Astrocyte (in vitro differentiated cells and primary cell): ENCODE results near the gene GALNT2. TPM values are rescaled to one million over a fixed set of nuclear protein-coding genes. Genes with fewer than 3 reads are reported as not detected.

Experiments used
- DNase-seq: peaks from one replicate; pipeline ENCODE4 v3.0.0-alpha.2; 2010; ENCODE audit warnings: low read depth
- FAIRE-seq: peaks from 2 replicates; lab custom pipeline; 2011; peaks lifted over from hg19 to GRCh38; lab: Jason Lieb, UNC
- H2AFZ ChIP-seq: 2 replicates; pipeline ENCODE4 v1.6.0; 2012; ENCODE audit warnings: low read depth, low read length, inconsistent platforms
- H3K27ac ChIP-seq: 2 replicates; pipeline ENCODE4 v1.5.1; 2011; ENCODE audit warnings: low read depth, low read length, inconsistent platforms
- H3K27me3 ChIP-seq: 2 replicates; pipeline ENCODE4 v1.6.0; 2011; ENCODE audit warnings: low read length, inconsistent platforms; ENCODE audit not compliant: insufficient read depth
- H3K36me3 ChIP-seq: 2 replicates; pipeline ENCODE4 v1.5.1; 2011; ENCODE audit warnings: low read length, inconsistent platforms; ENCODE audit not compliant: insufficient read depth
- H3K4me1 ChIP-seq: 2 replicates; pipeline ENCODE4 v1.5.1; 2011; ENCODE audit warnings: low read length, inconsistent platforms; ENCODE audit not compliant: insufficient read depth
- H3K4me2 ChIP-seq: 2 replicates; pipeline ENCODE4 v1.6.0; 2012; ENCODE audit warnings: low read length, inconsistent platforms
- H3K4me3 ChIP-seq: 2 replicates; pipeline ENCODE4 v1.5.1; 2011; ENCODE audit warnings: low read depth, mild to moderate bottlenecking, low read length, inconsistent platforms; ENCODE audit not compliant: insufficient read depth
- H3K79me2 ChIP-seq: 2 replicates; pipeline ENCODE4 v1.6.0; 2012; ENCODE audit warnings: mild to moderate bottlenecking, low read length, inconsistent platforms; ENCODE audit not compliant: insufficient read depth
- H3K9ac ChIP-seq: 2 replicates; pipeline ENCODE4 v1.6.0; 2012; ENCODE audit warnings: mild to moderate bottlenecking, low read length, inconsistent platforms
- H3K9me3 ChIP-seq: 2 replicates; pipeline ENCODE4 v1.5.1; 2012; ENCODE audit warnings: low read depth, mild to moderate bottlenecking, low read length, inconsistent platforms; ENCODE audit not compliant: insufficient read depth
- H4K20me1 ChIP-seq: 2 replicates; pipeline ENCODE4 v1.6.0; 2012; ENCODE audit warnings: low read length, inconsistent platforms; ENCODE audit not compliant: insufficient read depth
- H3K27ac Mint-ChIP-seq: one replicate; pipeline ENCODE4 v1.8.0; 2021; ENCODE audit warnings: mild to moderate bottlenecking, mixed read lengths; ENCODE audit not compliant: unreplicated experiment
- H3K27me3 Mint-ChIP-seq: one replicate; pipeline ENCODE4 v1.8.0; 2021; ENCODE audit warnings: low read depth, mixed read lengths; ENCODE audit not compliant: unreplicated experiment
- H3K36me3 Mint-ChIP-seq: one replicate; pipeline ENCODE4 v1.8.0; 2021; ENCODE audit warnings: low read depth, mixed read lengths; ENCODE audit not compliant: unreplicated experiment
- H3K4me1 Mint-ChIP-seq: one replicate; pipeline ENCODE4 v1.8.0; 2021; ENCODE audit warnings: low read depth, mixed read lengths; ENCODE audit not compliant: unreplicated experiment
- H3K4me3 Mint-ChIP-seq: one replicate; pipeline ENCODE4 v1.8.0; 2021; ENCODE audit warnings: mild to moderate bottlenecking, moderate library complexity, mixed read lengths; ENCODE audit not compliant: unreplicated experiment
- H3K9me3 Mint-ChIP-seq: one replicate; pipeline ENCODE4 v1.8.0; 2021; ENCODE audit warnings: mild to moderate bottlenecking, mixed read lengths; ENCODE audit not compliant: unreplicated experiment
- CTCF ChIP-seq: IDR thresholded peaks from 2 replicates; pipeline ENCODE4 v1.5.1; 2011; ENCODE audit warnings: low read depth, mild to moderate bottlenecking, inconsistent platforms, low read length, moderate library complexity; ENCODE audit not compliant: insufficient read depth
- EZH2 ChIP-seq: IDR thresholded peaks from 2 replicates; pipeline ENCODE4 v1.6.1; 2012; ENCODE audit warnings: mild to moderate bottlenecking, low read length, inconsistent platforms; ENCODE audit not compliant: insufficient read depth
- total RNA-seq: library from RNA; stranded (reverse); gene quantifications from 2 replicates; pipeline ENCODE4 v1.2.1, GENCODE V29; 2021

GALNT2 gene
- total RNA-seq, 1 donor from 2014 or later, result 507 TPM

GRCh38 chr1:230054092-230054749, 12.8 kb upstream of the GALNT2 start:
- no peak overlapping the region for H3K9ac ChIP-seq
- no peak overlapping the region for H2AFZ ChIP-seq
- no peak overlapping the region for H3K4me2 ChIP-seq
- H3K27ac ChIP-seq, result no peak overlapping the region
- H3K4me3 ChIP-seq, result no peak overlapping the region
- Mint-ChIP-seq H3K27ac (no peak overlapping the region), H3K36me3 (no peaks in the 10 kb centered on the region), H3K27me3 (peaks cover 16% of the 10 kb centered on the region), H3K4me1 (no peaks in the 10 kb centered on the region), H3K9me3 (peaks cover 9% of the 10 kb centered on the region), H3K4me3 (no peak overlapping the region)
- peaks cover 3% of the 10 kb centered on the region for H3K27me3 ChIP-seq
- FAIRE-seq (no peak), DNase-seq (no peak)
- no peaks in the 10 kb centered on the region for H3K4me1 ChIP-seq
- no peaks in the 10 kb centered on the region for H3K79me2 ChIP-seq
- H3K9me3 ChIP-seq, result no peaks in the 10 kb centered on the region
- H3K36me3 ChIP-seq, result no peaks in the 10 kb centered on the region
- TF ChIP-seq EZH2, result no peak
- no peak for TF ChIP-seq CTCF
- no peaks in the 10 kb centered on the region for H4K20me1 ChIP-seq

- no peak overlapping the region for H3K4me2 ChIP-seq
- H3K4me1 ChIP-seq, result no peaks in the 10 kb centered on the region
- no peaks in the 10 kb centered on the region for H4K20me1 ChIP-seq
- Mint-ChIP-seq H3K4me1 (no peaks in the 10 kb centered on the region), H3K9me3 (peaks cover 9% of the 10 kb centered on the region), H3K27ac (no peak overlapping the region), H3K27me3 (peaks cover 10% of the 10 kb centered on the region), H3K4me3 (no peak overlapping the region), H3K36me3 (no peaks in the 10 kb centered on the region)
- no peaks in the 10 kb centered on the region for H3K27me3 ChIP-seq
- H3K9me3 ChIP-seq, result no peaks in the 10 kb centered on the region
- no peak for TF ChIP-seq EZH2
- no peak for TF ChIP-seq CTCF
- no peak for FAIRE-seq
- no peak overlapping the region for H2AFZ ChIP-seq
- no peak overlapping the region for H3K4me3 ChIP-seq
- H3K79me2 ChIP-seq, result no peaks in the 10 kb centered on the region
- H3K27ac ChIP-seq, result no peak overlapping the region
- no peak for DNase-seq
- H3K36me3 ChIP-seq, result no peaks in the 10 kb centered on the region
- H3K9ac ChIP-seq, result no peak overlapping the region
Measured at GRCh38 chr1:230056098-230056497, 10.9 kb upstream of the GALNT2 start.

GRCh38 chr1:230057100-230057499, 9.9 kb upstream of the GALNT2 start:
- H2AFZ ChIP-seq, result no peak overlapping the region
- Mint-ChIP-seq H3K27ac (no peak overlapping the region), H3K27me3 (peaks cover 10% of the 10 kb centered on the region), H3K4me3 (no peak overlapping the region), H3K36me3 (no peaks in the 10 kb centered on the region), H3K9me3 (peaks cover 8% of the 10 kb centered on the region), H3K4me1 (no peaks in the 10 kb centered on the region)
- no peaks in the 10 kb centered on the region for H4K20me1 ChIP-seq
- H3K27ac ChIP-seq, result no peak overlapping the region
- H3K36me3 ChIP-seq, result no peaks in the 10 kb centered on the region
- no peak overlapping the region for H3K4me3 ChIP-seq
- no peaks in the 10 kb centered on the region for H3K79me2 ChIP-seq
- H3K4me1 ChIP-seq, result no peaks in the 10 kb centered on the region
- FAIRE-seq (no peak), DNase-seq (no peak)
- H3K9me3 ChIP-seq, result no peaks in the 10 kb centered on the region
- TF ChIP-seq CTCF, result no peak
- TF ChIP-seq EZH2, result no peak
- H3K27me3 ChIP-seq, result no peaks in the 10 kb centered on the region
- no peak overlapping the region for H3K9ac ChIP-seq
- no peak overlapping the region for H3K4me2 ChIP-seq
